CD4-positive, alpha-beta T cell (primary cell): ENCODE results near the gene SLC24A4. TPM values are rescaled to one million over a fixed set of nuclear protein-coding genes. Genes with fewer than 3 reads are reported as not detected.

Source experiments
- ATAC-seq: fragments of 200-7000 bp; cut with Tn5 transposase; one replicate; pipeline ENCODE4 v1.10.0; 2022; ENCODE audit warnings: mild to moderate bottlenecking; ENCODE audit not compliant: poor library complexity
- CTCF ChIA-PET: fragments of 350-600 bp; sonication (Branson Sonifier 250); formaldehyde crosslinking; loops from one replicate; lab custom pipeline; 2021; ENCODE audit warnings: antibody characterized with exemption, inconsistent platforms; lab: Charles Lee
- POLR2A ChIA-PET: fragments of 350-600 bp; sonication (Branson Sonifier 250); formaldehyde crosslinking; loops from one replicate; lab custom pipeline; 2021; ENCODE audit warnings: antibody characterized with exemption, inconsistent platforms; lab: Charles Lee
- DNase-seq, 14 experiments: peaks; one replicate each; pipeline ENCODE4 v3.0.0-alpha.2; 2013 to 2020; ENCODE audit warnings: mixed read lengths in 2 of 14
- H3K27ac ChIP-seq, 2 donors: one replicate each; pipeline versions ENCODE4 v1.5.1 to v1.7.0; 2013; ENCODE audit warnings: low read length in 2 of 2, low read depth in 1 of 2, mild to moderate bottlenecking in 1 of 2
- H3K27me3 ChIP-seq, 2 experiments: 1 replicate in 1 of 2; 2 replicates in 1 of 2; pipeline versions ENCODE4 v1.6.1 to v1.7.0; 2013; ENCODE audit warnings: low read length in 2 of 2, control low read depth in 1 of 2, mild to moderate bottlenecking in 1 of 2, moderate library complexity in 1 of 2; ENCODE audit not compliant: insufficient read depth in 2 of 2, control insufficient read depth in 1 of 2
- H3K36me3 ChIP-seq: one replicate; pipeline ENCODE4 v1.6.1; 2013; ENCODE audit warnings: low read length, control low read depth; ENCODE audit not compliant: insufficient read depth
- H3K4me1 ChIP-seq: one replicate; pipeline ENCODE4 v1.6.1; 2013; ENCODE audit warnings: low read length, control low read depth; ENCODE audit not compliant: insufficient read depth
- H3K4me3 ChIP-seq: one replicate; pipeline ENCODE4 v1.5.1; 2013; ENCODE audit warnings: mild to moderate bottlenecking, low read length, moderate library complexity
- H3K9me3 ChIP-seq, 2 experiments: 1 replicate in 1 of 2; 2 replicates in 1 of 2; pipeline versions ENCODE4 v1.6.1 to v1.7.0; 2013; ENCODE audit warnings: low read length in 2 of 2, mild to moderate bottlenecking in 2 of 2, control low read depth in 1 of 2, moderate library complexity in 1 of 2; ENCODE audit not compliant: control insufficient read depth in 1 of 2, insufficient read depth in 1 of 2
- H3K27ac Mint-ChIP-seq: one replicate; pipeline ENCODE4 v1.8.0; 2020; ENCODE audit warnings: mixed read lengths
- H3K27me3 Mint-ChIP-seq: one replicate; pipeline ENCODE4 v1.8.0; 2021; ENCODE audit warnings: mixed read lengths
- H3K36me3 Mint-ChIP-seq: one replicate; pipeline ENCODE4 v1.8.0; 2021; ENCODE audit warnings: low read depth, mixed read lengths
- H3K4me1 Mint-ChIP-seq: one replicate; pipeline ENCODE4 v1.8.0; 2021; ENCODE audit warnings: low read depth, mixed read lengths
- H3K4me3 Mint-ChIP-seq: one replicate; pipeline ENCODE4 v1.8.0; 2020; ENCODE audit warnings: mild to moderate bottlenecking, mixed read lengths
- H3K9me3 Mint-ChIP-seq: one replicate; pipeline ENCODE4 v1.8.0; 2020; ENCODE audit warnings: mixed read lengths
- CTCF ChIP-seq: fragments of 200-600 bp; IDR thresholded peaks from one replicate; pipeline ENCODE4 v1.8.0; 2022; ENCODE audit warnings: antibody characterized with exemption, mild to moderate bottlenecking
- intact Hi-C, 2 experiments: fragments of 100-400 bp; cut with DNase I in 1 of 2; cut with micrococcal nuclease in 1 of 2; formaldehyde crosslinking; loops; one replicate each; pipeline versions ENCODE4 v1.15.1 to v1.9.0; 2023 to 2025; cut with DNase I, micrococcal nuclease
- total RNA-seq, 174 experiments: library from RNA in 2 of 174; stranded (reverse) in 2 of 174; gene quantifications; one replicate each; pipeline ENCODE4 v1.2.3 and lab custom pipeline; 2021 to 2026

The SLC24A4 gene
- total RNA-seq, 2 experiments from 2014 or later = 0.11 to 0.19 TPM

GRCh38 chr14:92443167-92443566 lies 120.2 kb downstream of the SLC24A4 start:
- no peaks in the 10 kb centered on the region for H3K27me3 Mint-ChIP-seq
- H3K4me3 ChIP-seq = no peak overlapping the region
- DNase-seq = no peak
- no peak overlapping the region for H3K27ac ChIP-seq
- H3K27ac Mint-ChIP-seq = no peak overlapping the region
- intact Hi-C loops = no loop called here
- H3K36me3 ChIP-seq = no peaks in the 10 kb centered on the region
- CTCF ChIA-PET = no interaction called here
- no peaks in the 10 kb centered on the region for H3K4me1 Mint-ChIP-seq
- TF ChIP-seq CTCF = no peak
- peaks cover 0 to 5% of the 10 kb centered on the region in 2 experiments for H3K9me3 ChIP-seq
- peaks cover 3% of the 10 kb centered on the region for H3K4me1 ChIP-seq
- H3K9me3 Mint-ChIP-seq = no peaks in the 10 kb centered on the region
- no peaks in the 10 kb centered on the region for H3K27me3 ChIP-seq
- POLR2A ChIA-PET = no interaction called here
- H3K36me3 Mint-ChIP-seq = no peaks in the 10 kb centered on the region
- H3K4me3 Mint-ChIP-seq = no peak overlapping the region
- ATAC-seq = no peak

GRCh38 chr14:92443741-92444140 lies 120.8 kb downstream of the SLC24A4 start:
- H3K36me3 ChIP-seq = no peaks in the 10 kb centered on the region
- TF ChIP-seq CTCF = no peak
- intact Hi-C loops = no loop called here
- H3K27me3 ChIP-seq = no peaks in the 10 kb centered on the region
- no peaks in the 10 kb centered on the region for H3K4me1 Mint-ChIP-seq
- ChIA-PET CTCF (no interaction called here), POLR2A (no interaction called here)
- no peak overlapping the region for H3K27ac ChIP-seq
- no peaks in the 10 kb centered on the region for H3K9me3 Mint-ChIP-seq
- H3K27ac Mint-ChIP-seq = no peak overlapping the region
- H3K27me3 Mint-ChIP-seq = no peaks in the 10 kb centered on the region
- H3K9me3 ChIP-seq = peaks cover 0 to 5% of the 10 kb centered on the region in 2 experiments
- no peaks in the 10 kb centered on the region for H3K36me3 Mint-ChIP-seq
- DNase-seq (peak in 1 of 14 experiments; percentile 5), ATAC-seq (no peak)
- H3K4me3 Mint-ChIP-seq = no peak overlapping the region
- no peak overlapping the region for H3K4me3 ChIP-seq
- H3K4me1 ChIP-seq = peaks cover 3% of the 10 kb centered on the region

GRCh38 chr14:92446771-92447170 lies 123.8 kb downstream of the SLC24A4 start:
- Mint-ChIP-seq H3K9me3 (no peaks in the 10 kb centered on the region), H3K27me3 (no peaks in the 10 kb centered on the region), H3K27ac (no peak overlapping the region), H3K4me3 (no peak overlapping the region), H3K4me1 (no peaks in the 10 kb centered on the region), H3K36me3 (no peaks in the 10 kb centered on the region)
- Histone ChIP-seq H3K27me3 (no peaks in the 10 kb centered on the region), H3K4me3 (no peak overlapping the region), H3K27ac (no peak overlapping the region), H3K36me3 (no peaks in the 10 kb centered on the region), H3K9me3 (peaks cover 0 to 5% of the 10 kb centered on the region in 2 experiments), H3K4me1 (no peaks in the 10 kb centered on the region)
- POLR2A ChIA-PET = no interaction called here
- DNase-seq (no peak), ATAC-seq (no peak)
- intact Hi-C loops = no loop called here
- no peak for TF ChIP-seq CTCF
- CTCF ChIA-PET = no interaction called here
